ENCODE data around the gene RUNDC3A.
A peak's percentile ranks its signal among the peaks of the same experiment; 100 is the strongest.
"Not testable (repeated sequence)": the region's sequence is repeated elsewhere in the genome, so short reads cannot be mapped to it uniquely, and the experiment has no call there.

RUNDC3A gene

GRCh38 chr17:44346064-44346844, 37.9 kb downstream of the RUNDC3A start:
- no peak for DNase-seq

GRCh38 chr17:44347206-44348055, 39.0 kb downstream of the RUNDC3A start:
- DNase-seq = not testable (repeated sequence)

- no peak for DNase-seq
Observed at GRCh38 chr17:44348234-44348987, 40.0 kb downstream of the RUNDC3A start.

- no peak for DNase-seq
Observed at GRCh38 chr17:44348988-44349364, 40.6 kb downstream of the RUNDC3A start.

- DNase-seq = no peak
Observed at GRCh38 chr17:44349553-44350070, 41.2 kb downstream of the RUNDC3A start.

- peak; percentile 26 for DNase-seq
Observed at GRCh38 chr17:44350733-44351226, 42.4 kb downstream of the RUNDC3A start.

- no peak for DNase-seq
Observed at GRCh38 chr17:44351464-44351863, 43.1 kb downstream of the RUNDC3A start.

- DNase-seq = no peak
Observed at GRCh38 chr17:44351961-44352827, 43.8 kb downstream of the RUNDC3A start.

GRCh38 chr17:44352828-44353671, 44.6 kb downstream of the RUNDC3A start:
- DNase-seq = no peak

- no peak for DNase-seq
Observed at GRCh38 chr17:44353672-44354331, 45.4 kb downstream of the RUNDC3A start.

GRCh38 chr17:44354582-44355561, 46.5 kb downstream of the RUNDC3A start:
- no peak for DNase-seq

- no peak for DNase-seq
Observed at GRCh38 chr17:44355642-44356099, 47.3 kb downstream of the RUNDC3A start.

- no peak for DNase-seq
Observed at GRCh38 chr17:44356241-44356640, 47.8 kb downstream of the RUNDC3A start.

GRCh38 chr17:44358066-44358465, 49.7 kb downstream of the RUNDC3A start:
- DNase-seq = no peak

GRCh38 chr17:44359006-44359405, 50.6 kb downstream of the RUNDC3A start:
- DNase-seq = no peak

GRCh38 chr17:44359458-44360143, 51.2 kb downstream of the RUNDC3A start:
- DNase-seq = no peak

- DNase-seq = no peak
Observed at GRCh38 chr17:44360144-44360533, 51.7 kb downstream of the RUNDC3A start.

- no peak for DNase-seq
Observed at GRCh38 chr17:44360826-44361225, 52.4 kb downstream of the RUNDC3A start.

All from NCI-H1105 (cell line).